ENCODE results near the gene GZMA.
A peak's percentile ranks its signal among the peaks of the same experiment; 100 is the strongest.
"Not testable (repeated sequence)": the region's sequence is repeated elsewhere in the genome, so short reads cannot be mapped to it uniquely, and the experiment has no call there.

Gene GZMA

DNA sequence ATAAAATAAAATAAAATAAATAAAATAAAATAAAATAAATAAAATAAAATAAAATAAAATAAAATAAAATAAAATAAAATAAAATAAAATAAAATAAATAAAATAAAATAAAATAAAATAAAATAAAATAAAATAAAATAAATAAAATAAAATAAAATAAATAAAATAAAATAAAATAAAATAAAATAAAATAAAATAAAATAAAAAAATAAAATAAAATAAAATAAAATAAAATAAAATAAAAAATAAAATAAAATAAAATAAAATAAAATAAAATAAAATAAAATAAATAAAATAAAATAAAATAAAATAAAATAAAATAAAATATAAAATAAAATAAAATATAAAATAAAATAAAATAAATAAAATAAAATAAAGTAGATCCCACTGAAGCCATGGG is 3.5 kb downstream of the GZMA start:
- not testable (repeated sequence) for DNase-seq (ENCODE audit: extremely low spot score, insufficient read length, low read depth); FAIRE-seq

DNA sequence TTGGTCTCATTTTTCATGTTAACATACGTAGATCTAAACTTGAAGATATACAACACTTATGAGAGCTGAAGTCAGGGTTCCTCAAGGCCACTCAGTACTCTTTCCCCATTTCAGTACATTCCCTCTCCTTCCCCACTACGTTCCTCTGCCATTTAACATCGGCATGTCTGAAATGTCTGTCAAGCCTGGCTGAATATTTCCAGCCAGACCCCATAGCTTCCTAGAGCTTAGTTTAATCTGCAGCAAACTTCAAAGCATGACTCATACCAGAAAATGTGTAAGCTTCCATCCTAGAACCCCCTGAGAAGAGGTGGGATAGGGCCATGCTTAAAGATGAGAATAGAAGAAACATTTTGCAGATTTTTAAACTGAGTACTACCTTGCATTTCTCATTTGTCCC is 6.2 kb downstream of the GZMA start:
- DNase-seq (ENCODE audit: extremely low spot score, insufficient read length, low read depth) (no peak), FAIRE-seq (no peak)

DNA sequence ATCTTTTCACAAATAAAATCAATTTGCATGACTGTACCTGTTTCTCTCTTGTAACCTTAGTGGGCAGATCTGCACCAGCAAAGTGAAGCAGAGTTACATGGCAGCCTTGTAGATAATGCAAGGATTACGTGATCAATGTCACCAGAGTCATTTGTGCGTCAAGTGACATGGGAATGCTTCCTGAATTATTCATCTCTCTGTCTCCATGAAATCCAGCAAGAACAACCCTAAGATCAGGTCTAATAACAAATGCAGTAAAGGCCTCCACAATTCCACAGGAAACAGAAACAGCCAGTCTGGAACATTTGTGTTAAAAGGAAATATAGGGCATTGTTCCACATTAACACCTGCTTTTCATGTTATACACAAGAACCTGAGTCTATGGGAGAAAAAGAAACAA is 7.8 kb downstream of the GZMA start:
- DNase-seq (ENCODE audit: extremely low spot score, insufficient read length, low read depth) (no peak), FAIRE-seq (no peak)

DNA sequence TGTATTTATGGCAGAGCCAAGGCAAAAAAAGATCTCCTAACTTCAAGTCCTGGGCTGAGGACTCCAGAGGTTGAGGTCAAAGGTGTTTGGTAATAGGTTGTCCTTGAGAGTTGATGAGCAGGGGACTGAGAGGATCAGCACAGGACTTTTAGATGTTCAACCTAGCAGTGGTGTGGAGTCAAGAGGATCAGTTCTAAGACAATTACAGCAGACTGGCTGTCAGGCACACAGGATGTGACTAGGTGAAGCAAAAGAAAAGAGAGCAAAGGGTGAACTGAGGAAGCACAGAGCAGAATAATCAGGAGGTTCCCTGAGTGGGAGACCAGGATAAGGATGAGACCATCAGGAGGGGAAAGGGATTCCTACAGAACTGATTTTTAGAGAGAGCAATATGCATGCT is 10.9 kb downstream of the GZMA start:
- DNase-seq (ENCODE audit: extremely low spot score, insufficient read length, low read depth) (no peak), FAIRE-seq (no peak)

DNA sequence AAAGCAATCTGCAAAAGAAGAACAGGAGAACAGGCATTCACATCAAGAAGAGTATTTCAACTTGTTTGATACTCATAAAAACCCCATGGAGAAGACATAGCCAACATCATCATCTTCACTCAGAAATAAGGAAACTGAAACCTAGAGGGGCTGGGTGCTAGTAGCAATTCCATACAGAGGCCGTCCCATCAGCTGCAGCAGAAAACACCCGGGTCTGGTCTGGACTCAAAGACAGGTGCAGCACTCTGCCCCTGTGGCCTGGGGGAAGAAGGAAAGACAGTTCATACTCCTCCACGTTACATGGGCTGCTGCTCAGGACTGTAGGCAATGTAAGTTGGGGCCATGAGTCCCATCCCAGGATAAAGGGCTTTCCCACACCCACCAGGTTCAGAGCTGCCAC is 11.6 kb downstream of the GZMA start:
- FAIRE-seq, result no peak
- DNase-seq (ENCODE audit: extremely low spot score, insufficient read length, low read depth), result no peak

DNA sequence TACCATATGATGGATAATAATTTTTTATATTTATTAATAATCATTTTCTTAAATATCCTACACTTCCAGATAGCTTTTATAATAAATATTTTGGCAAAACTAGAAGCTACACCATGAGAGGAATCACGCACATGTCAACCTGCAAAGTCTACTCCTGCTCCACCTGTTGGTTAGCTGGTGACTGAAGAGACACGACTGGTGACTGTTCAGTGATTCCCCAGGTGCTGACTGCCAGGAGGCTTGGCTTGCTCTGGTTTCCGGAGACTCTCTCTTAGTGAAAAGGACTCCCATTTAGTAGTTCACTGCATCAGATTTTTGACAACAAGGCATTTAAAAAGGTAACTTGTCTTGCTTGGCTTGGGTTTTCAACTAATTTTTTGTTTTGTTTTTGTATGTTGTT is 20.9 kb downstream of the GZMA start:
- DNase-seq (ENCODE audit: extremely low spot score, insufficient read length, low read depth) (no peak), FAIRE-seq (no peak)

DNA sequence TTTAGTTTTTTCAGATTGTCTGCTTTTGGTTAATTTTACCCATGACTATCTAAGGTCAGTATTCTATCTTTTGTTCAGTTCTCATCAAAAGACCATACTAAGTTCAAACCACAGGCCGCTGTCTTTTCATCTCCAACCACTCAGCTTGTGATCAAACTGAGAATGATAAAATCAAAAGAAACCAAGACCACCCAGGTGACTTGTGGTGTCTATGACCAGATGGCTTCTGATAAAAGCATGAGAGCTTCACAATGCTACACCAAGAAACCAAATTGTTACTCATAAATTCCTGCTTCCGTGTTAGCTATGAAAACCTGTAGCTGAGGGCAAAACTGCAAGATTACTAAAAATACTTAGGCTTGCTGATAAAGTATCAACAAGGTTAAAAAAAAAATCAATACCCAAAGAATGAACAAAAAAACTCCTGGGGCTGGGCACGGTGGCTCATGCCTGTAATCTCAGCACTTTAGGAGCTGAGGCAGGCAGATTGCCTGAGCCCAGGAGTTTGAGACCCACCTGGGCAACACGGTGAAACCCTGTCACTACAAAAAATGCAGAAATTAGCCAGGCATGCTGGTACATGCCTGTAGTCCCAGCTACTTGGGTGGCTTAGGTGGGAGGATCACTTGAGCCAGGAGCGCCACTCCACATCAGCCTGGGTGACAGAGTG is 31.7 kb downstream of the GZMA start:
- FAIRE-seq, result no peak
- no peak for DNase-seq (ENCODE audit: extremely low spot score, insufficient read length, low read depth)

DNA sequence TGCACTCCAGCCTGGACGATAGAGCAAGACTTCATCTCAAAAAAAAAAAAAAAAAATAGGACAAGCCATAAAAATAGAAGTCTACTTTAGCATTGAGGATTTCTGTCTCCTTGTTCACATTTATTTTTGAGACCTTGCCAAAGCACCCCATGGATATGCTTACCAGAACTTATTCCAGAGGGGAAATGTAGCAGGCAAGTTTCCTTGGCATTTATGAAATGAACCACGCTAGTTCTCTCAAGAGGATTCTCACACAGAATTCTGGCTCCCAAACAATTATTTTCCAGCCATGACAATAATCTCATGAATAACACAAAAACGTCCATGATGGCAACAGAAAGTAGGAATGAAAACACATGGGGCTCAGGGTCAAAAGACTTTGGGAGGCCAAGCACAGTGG is 34.1 kb downstream of the GZMA start:
- no peak for FAIRE-seq

DNA sequence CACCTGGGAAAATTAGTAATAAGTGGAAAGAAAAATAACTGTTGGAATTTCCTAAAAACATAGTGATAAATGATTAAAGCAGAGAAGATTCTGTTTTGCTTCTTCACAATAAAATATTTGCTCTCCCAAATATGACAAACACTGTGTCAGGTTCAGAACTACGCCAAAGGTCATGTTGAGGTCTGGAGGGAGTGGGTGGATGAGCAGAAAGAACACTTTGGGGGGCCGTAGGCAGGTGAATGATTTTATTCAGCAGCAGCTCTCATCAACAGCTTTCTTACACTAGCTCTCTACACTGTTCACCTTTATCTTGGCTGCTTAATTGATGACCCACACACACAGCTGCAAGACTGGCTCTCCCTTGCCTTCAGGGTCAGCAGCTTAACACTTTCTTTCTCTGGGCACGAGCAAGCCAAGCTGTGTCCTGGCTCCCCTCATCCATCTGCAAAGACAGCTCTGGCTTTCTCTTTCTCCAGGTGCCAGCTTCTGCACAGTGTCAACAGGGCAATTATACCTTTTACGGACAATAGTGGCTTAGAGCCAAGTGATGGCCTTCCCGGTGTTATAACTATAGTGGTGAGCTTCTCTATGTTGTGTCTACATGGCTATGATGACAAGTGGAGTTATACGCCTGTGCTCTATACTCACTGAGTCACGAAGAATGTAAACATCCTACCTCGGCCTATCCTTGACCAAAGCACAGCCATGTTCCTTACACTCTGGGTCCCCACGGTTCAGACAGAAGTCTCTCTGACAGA is 38.6 kb downstream of the GZMA start:
- FAIRE-seq (no peak), DNase-seq (ENCODE audit: extremely low spot score, insufficient read length, low read depth) (no peak)

More for the DNA sequence above, 34.1 kb downstream of the GZMA start:
- no peak for DNase-seq (ENCODE audit: extremely low spot score, insufficient read length, low read depth)

DNA sequence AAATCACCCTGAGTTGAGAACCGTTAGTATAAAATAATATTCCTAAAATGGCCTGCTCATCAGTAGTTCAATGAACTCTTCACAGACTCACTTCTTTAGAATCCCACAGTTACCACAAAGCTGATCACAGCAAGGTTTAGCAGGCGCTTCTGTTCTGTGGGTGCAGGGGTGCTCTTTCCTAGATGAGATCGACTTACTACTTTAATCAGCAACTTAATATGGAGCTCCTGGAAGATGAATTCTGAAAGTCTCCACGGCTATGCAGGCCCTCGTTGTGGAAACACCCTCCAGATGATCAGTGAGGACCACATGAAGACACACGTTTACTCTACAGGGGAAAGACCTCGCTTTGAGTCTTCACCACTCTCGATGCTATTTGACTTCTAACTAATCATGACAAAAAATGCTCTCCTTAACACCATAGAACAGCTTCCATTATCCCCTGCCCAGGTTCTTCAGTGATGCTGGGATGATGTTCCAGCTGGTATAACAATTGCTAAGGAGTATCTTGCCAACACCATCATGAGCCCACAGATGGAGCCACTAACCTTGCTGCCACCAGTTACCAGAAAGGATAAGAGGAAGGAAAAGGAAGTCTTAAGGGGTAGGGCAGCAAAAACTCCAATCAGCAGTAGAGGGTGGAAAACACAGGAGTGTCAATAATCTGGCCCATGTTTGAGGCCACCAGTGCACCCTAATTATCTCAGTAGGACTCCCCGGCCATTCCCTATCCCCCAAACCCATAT is 39.7 kb downstream of the GZMA start:
- no peak for DNase-seq (ENCODE audit: extremely low spot score, insufficient read length, low read depth)

DNA sequence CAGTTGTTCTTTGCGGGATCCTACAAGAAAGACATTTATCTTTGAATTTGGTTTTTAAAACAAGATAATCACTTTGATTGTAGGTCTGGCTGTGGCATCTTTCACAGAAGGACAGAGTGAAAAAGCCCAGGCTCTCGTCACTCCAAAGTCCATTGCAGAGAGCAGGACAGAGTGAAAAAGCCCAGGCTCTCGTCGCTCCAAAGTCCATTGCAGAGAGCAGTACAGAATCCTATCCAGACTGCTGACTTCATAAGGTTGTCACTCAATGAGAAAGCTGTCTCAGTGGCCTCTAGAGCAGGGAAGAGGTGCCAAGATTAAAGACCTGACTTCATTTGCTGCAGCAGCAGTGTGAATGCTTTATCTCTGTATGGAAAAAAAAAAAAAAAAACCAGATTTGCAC is 41.2 kb downstream of the GZMA start:
- DNase-seq (ENCODE audit: extremely low spot score, insufficient read length, low read depth) (no peak), FAIRE-seq (no peak)

More for the DNA sequence above, 39.7 kb downstream of the GZMA start:
- no peak for FAIRE-seq

DNA sequence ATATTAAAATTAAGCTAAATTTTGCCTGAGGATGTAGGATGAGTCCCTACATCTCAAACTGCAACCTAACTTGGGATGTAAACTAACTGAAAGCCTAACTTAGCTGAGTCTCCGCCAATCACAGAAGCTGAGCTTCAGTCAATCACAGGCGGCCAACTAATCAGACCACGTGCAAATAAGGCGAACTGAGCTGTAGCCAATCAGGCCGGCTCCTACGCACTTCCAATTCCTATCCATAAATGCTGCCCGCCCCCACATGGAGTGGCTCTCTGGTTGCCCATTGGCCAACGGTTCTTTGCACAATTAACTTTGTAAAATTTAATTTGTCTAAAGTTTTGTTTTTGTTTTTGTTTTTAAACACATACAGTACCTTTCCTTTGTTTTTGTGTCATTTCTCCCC is 43.6 kb downstream of the GZMA start:
- FAIRE-seq (no peak), DNase-seq (ENCODE audit: extremely low spot score, insufficient read length, low read depth) (no peak)

DNA sequence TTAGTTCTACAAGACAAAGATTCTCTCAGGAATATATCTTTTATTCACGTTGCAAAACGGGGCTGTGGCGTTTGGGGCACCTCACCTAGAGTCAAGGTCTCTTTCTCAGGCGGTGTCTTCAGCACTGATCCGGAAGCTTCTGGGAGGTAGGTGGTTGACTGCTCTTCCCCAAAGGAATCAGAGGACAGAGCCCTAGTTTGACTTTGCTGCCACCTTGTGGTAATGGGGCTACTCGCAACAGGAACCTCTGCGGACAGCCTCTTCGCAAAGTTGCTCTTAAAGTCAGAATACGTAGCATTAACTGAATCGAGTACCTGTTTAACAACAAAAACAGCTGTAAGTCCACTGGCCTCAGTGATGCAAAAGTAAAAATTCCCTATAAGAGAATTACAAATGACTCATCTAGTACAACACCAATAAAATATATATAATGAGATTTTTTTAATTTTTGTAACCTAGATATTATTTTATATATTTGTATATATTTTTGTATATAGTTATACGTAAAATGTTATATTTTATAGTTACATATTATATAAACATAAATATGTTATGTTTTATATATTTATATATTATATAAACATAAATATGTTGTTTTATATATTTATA is 44.2 kb downstream of the GZMA start:
- FAIRE-seq (peak; percentile 91), DNase-seq (ENCODE audit: extremely low spot score, insufficient read length, low read depth) (peak; percentile 29)

DNA sequence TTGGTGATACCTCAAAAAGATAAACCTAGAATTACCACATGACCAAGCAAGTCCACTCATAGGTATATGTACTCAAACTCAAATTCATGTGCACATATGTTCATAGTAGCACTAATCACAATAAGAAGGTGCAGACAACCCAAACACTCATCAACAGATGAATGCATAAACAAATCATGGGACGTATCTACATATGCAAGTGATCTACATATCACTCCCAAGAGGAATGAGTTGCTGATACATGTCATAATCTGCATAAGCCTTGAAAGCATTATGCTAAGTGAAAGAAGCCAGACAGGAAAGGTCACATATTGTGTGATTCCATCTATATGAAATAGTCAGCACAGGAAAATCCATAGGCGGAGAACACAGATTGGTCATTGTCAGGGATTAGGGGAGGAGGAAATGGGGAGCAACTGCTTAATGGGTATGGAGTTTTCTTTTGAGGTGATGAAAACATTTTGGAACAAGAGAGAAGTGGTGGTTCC is 46.9 kb downstream of the GZMA start:
- DNase-seq (ENCODE audit: extremely low spot score, insufficient read length, low read depth) (no peak), FAIRE-seq (no peak)

DNA sequence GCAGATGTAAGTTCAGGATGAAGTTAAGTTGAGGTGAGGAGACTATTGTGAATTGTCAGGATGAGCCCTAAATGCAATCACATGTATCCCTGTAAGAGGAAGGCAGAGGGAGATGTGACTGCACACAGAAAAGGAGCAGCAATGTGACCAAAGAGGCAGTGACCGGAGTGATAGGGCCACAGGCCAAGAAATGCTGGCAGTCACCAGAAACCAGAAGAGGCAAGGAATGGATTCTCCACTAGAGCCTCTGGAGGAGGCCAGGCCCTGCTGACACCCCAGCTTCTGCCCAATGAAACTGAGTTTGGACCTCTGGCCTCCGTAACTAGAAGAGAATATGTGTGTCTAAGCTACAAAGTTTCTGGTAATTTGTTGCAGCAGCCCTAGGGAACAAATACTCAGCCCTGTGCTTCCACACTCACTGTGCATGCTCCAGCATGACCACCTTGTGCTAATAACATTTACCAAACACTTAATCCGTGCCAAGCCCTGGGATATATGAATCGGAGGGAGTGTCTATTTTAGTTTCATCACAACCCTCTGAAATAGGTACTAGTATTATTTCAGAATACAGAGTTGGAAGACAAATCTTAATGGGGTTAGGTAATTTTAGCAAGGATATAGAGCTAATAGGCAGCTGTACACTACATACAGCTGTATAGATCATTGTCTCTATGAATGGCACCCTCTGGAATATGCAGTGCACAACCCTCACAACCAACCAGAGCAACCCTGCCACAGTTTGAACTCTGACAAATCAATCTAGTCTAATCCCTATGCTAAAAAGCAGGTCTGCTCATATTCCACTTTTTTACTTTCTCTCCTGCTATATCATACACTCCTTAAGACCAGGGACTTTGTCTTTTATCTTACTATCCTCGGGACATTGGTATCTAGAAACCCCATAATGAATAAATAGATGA is 49.7 kb downstream of the GZMA start:
- DNase-seq (ENCODE audit: extremely low spot score, insufficient read length, low read depth) (no peak), FAIRE-seq (no peak)

DNA sequence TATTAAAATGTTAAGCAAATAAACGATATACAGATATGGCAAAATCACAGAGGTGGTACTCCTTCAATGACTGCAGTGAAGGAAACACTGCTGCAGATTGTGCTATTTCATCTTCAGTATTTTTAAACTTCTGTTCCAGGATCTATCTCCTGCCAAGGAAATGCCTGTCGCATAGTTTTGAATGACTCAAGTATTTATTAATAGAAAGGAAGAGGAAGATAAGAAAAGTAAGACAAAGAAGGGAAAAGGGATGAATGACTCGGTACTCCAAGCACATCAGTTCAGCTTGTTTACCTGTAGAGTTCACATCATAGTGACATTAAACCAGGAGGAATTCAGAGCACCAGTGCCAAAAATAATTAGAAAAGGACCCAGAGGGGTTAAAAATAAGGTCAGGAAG is 52.4 kb downstream of the GZMA start:
- no peak for FAIRE-seq

More for the DNA sequence above, 52.4 kb downstream of the GZMA start:
- no peak for DNase-seq (ENCODE audit: extremely low spot score, insufficient read length, low read depth)
